Hepatocyte (in vitro differentiated cells): ENCODE data around the gene PTDSS2.

Experiments
- CTCF ChIP-seq: fragments of 200-600 bp; sonication (generic); IDR thresholded peaks from 2 replicates; pipeline ENCODE4 v1.5.1; 2016; ENCODE audit warnings: antibody characterized with exemption, mild to moderate bottlenecking; ENCODE audit not compliant: poor library complexity
- EZH2 ChIP-seq: fragments of 200-600 bp; sonication (generic); IDR thresholded peaks from 2 replicates; pipeline ENCODE4 v1.6.1; 2016; ENCODE audit warnings: antibody characterized with exemption, mild to moderate bottlenecking, borderline replicate concordance
- EZH2phosphoT487 ChIP-seq: fragments of 200-600 bp; sonication (generic); IDR thresholded peaks from one replicate; pipeline ENCODE4 v1.6.1; 2018; ENCODE audit warnings: antibody characterized with exemption, mild to moderate bottlenecking, low read depth, moderate library complexity; ENCODE audit not compliant: unreplicated experiment, severe bottlenecking

GRCh38 chr11:488992-489391 lies 38.9 kb downstream of the PTDSS2 start:
- TF ChIP-seq CTCF (no peak), EZH2phosphoT487 (no peak), EZH2 (no peak)
